ENCODE results near the gene KLHL33. TPM values are rescaled to one million over a fixed set of nuclear protein-coding genes. Genes with fewer than 3 reads are reported as not detected.

Gene KLHL33
- polyA plus RNA-seq, 1 donor from 2014 or later, result not detected

DNA sequence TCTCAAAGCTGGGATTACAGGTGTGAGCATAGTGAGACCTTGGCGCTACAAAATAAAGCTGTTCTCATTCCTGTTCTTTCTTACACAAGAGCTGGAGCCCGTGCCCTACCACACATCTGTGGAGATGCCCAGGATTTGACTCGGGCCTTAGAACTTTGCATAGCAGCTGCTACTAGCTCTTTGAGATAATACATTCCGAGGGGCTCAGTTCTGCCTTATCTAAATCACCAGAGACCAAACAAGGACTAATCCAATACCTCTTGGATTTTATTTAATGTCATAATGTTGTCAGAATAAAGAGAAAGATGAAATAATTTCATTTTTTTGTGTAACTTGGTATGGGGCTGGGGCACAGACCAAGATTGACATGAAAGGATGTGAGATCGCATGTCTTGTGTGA lies 40.8 kb upstream of the KLHL33 start:
- Histone ChIP-seq H3K27ac (ENCODE audit: low read length) (no peak overlapping the region), H3K27me3 (ENCODE audit: insufficient read depth, low read depth, low read length) (no peaks in the 10 kb centered on the region), H2AFZ (ENCODE audit: low read depth, low read length) (no peak overlapping the region), H4K20me1 (ENCODE audit: insufficient read depth) (no peaks in the 10 kb centered on the region), H3K79me2 (replicated peaks; ENCODE audit: insufficient read depth, low read length) (no peaks in the 10 kb centered on the region), H3K9me2 (ENCODE audit: insufficient read depth, low read length) (no peaks in the 10 kb centered on the region), H3K4me2 (ENCODE audit: low read length) (no peak overlapping the region), H3K9me3 (ENCODE audit: low read length) (no peaks in the 10 kb centered on the region), H3K36me3 (ENCODE audit: insufficient read depth, low read length) (no peaks in the 10 kb centered on the region), H3F3A (ENCODE audit: insufficient read depth, low read length, poor library complexity, severe bottlenecking) (no peaks in the 10 kb centered on the region), H3K4me3 (ENCODE audit: low read length) (no peak overlapping the region), H3K9ac (ENCODE audit: low read length) (no peak overlapping the region)
- TF ChIP-seq MXI1 (conservative IDR thresholded peaks at IDR 0.05; ENCODE audit: poor library complexity, severe bottlenecking) (no peak), EP300 (conservative IDR thresholded peaks at IDR 0.05; ENCODE audit: poor library complexity, severe bottlenecking) (no peak), RAD21 (conservative IDR thresholded peaks at IDR 0.05) (no peak)
- TF ChIP-seq, protein P1, sequence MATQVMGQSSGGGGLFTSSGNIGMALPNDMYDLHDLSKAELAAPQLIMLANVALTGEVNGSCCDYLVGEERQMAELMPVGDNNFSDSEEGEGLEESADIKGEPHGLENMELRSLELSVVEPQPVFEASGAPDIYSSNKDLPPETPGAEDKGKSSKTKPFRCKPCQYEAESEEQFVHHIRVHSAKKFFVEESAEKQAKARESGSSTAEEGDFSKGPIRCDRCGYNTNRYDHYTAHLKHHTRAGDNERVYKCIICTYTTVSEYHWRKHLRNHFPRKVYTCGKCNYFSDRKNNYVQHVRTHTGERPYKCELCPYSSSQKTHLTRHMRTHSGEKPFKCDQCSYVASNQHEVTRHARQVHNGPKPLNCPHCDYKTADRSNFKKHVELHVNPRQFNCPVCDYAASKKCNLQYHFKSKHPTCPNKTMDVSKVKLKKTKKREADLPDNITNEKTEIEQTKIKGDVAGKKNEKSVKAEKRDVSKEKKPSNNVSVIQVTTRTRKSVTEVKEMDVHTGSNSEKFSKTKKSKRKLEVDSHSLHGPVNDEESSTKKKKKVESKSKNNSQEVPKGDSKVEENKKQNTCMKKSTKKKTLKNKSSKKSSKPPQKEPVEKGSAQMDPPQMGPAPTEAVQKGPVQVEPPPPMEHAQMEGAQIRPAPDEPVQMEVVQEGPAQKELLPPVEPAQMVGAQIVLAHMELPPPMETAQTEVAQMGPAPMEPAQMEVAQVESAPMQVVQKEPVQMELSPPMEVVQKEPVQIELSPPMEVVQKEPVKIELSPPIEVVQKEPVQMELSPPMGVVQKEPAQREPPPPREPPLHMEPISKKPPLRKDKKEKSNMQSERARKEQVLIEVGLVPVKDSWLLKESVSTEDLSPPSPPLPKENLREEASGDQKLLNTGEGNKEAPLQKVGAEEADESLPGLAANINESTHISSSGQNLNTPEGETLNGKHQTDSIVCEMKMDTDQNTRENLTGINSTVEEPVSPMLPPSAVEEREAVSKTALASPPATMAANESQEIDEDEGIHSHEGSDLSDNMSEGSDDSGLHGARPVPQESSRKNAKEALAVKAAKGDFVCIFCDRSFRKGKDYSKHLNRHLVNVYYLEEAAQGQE (IDR thresholded peaks at IDR 0.05; ENCODE audit: borderline replicate concordance), result no peak
- TF ChIP-seq, protein P2, sequence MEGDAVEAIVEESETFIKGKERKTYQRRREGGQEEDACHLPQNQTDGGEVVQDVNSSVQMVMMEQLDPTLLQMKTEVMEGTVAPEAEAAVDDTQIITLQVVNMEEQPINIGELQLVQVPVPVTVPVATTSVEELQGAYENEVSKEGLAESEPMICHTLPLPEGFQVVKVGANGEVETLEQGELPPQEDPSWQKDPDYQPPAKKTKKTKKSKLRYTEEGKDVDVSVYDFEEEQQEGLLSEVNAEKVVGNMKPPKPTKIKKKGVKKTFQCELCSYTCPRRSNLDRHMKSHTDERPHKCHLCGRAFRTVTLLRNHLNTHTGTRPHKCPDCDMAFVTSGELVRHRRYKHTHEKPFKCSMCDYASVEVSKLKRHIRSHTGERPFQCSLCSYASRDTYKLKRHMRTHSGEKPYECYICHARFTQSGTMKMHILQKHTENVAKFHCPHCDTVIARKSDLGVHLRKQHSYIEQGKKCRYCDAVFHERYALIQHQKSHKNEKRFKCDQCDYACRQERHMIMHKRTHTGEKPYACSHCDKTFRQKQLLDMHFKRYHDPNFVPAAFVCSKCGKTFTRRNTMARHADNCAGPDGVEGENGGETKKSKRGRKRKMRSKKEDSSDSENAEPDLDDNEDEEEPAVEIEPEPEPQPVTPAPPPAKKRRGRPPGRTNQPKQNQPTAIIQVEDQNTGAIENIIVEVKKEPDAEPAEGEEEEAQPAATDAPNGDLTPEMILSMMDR (IDR thresholded peaks at IDR 0.05; ENCODE audit: poor library complexity, severe bottlenecking), result no peak

DNA sequence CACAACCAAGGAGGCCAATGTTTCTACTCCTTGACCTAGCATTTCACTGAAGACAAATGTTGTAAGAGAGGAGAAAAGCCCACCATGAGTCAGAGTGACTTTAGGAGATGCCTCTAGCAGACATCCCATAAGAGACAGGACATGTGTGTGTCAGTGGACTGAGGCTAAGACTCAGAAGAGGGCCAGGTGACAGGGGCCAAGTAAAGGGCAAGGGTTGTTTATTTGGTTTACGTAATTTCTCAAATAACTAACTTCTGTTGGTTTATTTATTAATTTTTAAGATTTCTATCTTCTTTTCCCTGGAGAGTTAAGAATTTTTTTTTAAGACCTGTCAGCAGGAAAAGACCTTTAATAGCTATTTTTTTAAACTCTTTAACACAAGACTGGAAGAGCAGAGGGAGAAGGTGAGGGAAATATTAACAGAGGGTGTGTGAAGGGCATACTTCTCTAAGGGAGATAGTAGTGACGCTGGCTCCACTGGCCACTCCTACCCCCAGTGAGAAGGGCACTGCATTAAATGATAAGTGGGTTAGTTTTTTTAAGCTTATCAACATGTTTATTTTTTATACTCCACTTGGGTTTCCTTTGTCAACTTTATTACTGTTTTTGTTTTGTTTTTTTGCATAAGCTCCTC lies 36.7 kb upstream of the KLHL33 start:
- Histone ChIP-seq H3K27ac (ENCODE audit: low read length) (no peak overlapping the region), H3K9ac (ENCODE audit: low read length) (no peak overlapping the region), H3K9me3 (ENCODE audit: low read length) (no peaks in the 10 kb centered on the region), H3K4me3 (ENCODE audit: low read length) (no peak overlapping the region), H2AFZ (ENCODE audit: low read depth, low read length) (no peak overlapping the region), H3K79me2 (replicated peaks; ENCODE audit: insufficient read depth, low read length) (no peaks in the 10 kb centered on the region), H3K36me3 (ENCODE audit: insufficient read depth, low read length) (no peaks in the 10 kb centered on the region), H3K4me2 (ENCODE audit: low read length) (no peak overlapping the region), H3K27me3 (ENCODE audit: insufficient read depth, low read depth, low read length) (no peaks in the 10 kb centered on the region), H3K9me2 (ENCODE audit: insufficient read depth, low read length) (no peaks in the 10 kb centered on the region), H4K20me1 (ENCODE audit: insufficient read depth) (no peaks in the 10 kb centered on the region), H3F3A (ENCODE audit: insufficient read depth, low read length, poor library complexity, severe bottlenecking) (no peaks in the 10 kb centered on the region)
- TF ChIP-seq POLR2AphosphoS5 (IDR thresholded peaks at IDR 0.05) (no peak), SMC3 (conservative IDR thresholded peaks at IDR 0.05; ENCODE audit: poor library complexity) (no peak), RAD21 (conservative IDR thresholded peaks at IDR 0.05) (no peak), MXI1 (conservative IDR thresholded peaks at IDR 0.05; ENCODE audit: poor library complexity, severe bottlenecking) (no peak), EZH2 (IDR thresholded peaks at IDR 0.05; ENCODE audit: borderline replicate concordance, insufficient read depth, low read length, poor library complexity, severe bottlenecking) (no peak), TAF1 (IDR thresholded peaks at IDR 0.05; ENCODE audit: low read depth) (no peak), EP300 (conservative IDR thresholded peaks at IDR 0.05; ENCODE audit: poor library complexity, severe bottlenecking) (no peak)
- TF ChIP-seq, protein P1 (IDR thresholded peaks at IDR 0.05; ENCODE audit: borderline replicate concordance), result no peak
- TF ChIP-seq, protein P2 (IDR thresholded peaks at IDR 0.05; ENCODE audit: poor library complexity, severe bottlenecking), result no peak

Data from neural cell (in vitro differentiated cells).